ENCODE measurements around the gene VIT.

The VIT gene

GRCh38 chr2:36857713-36858112, 161.2 kb downstream of the VIT start:
- DNase-seq = no peak

GRCh38 chr2:36858551-36859365, 162.3 kb downstream of the VIT start:
- no peak for DNase-seq

GRCh38 chr2:36859366-36859792, 162.9 kb downstream of the VIT start:
- no peak for DNase-seq

GRCh38 chr2:36861896-36862295, 165.4 kb downstream of the VIT start:
- DNase-seq = no peak
